ENCODE results near the gene TSPAN32. TPM values are rescaled to one million over a fixed set of nuclear protein-coding genes. Genes with fewer than 3 reads are reported as not detected.

The TSPAN32 gene
- total RNA-seq, 4 donors from 2014 or later = 0.19 to 6.4 (median 2.7) TPM

DNA sequence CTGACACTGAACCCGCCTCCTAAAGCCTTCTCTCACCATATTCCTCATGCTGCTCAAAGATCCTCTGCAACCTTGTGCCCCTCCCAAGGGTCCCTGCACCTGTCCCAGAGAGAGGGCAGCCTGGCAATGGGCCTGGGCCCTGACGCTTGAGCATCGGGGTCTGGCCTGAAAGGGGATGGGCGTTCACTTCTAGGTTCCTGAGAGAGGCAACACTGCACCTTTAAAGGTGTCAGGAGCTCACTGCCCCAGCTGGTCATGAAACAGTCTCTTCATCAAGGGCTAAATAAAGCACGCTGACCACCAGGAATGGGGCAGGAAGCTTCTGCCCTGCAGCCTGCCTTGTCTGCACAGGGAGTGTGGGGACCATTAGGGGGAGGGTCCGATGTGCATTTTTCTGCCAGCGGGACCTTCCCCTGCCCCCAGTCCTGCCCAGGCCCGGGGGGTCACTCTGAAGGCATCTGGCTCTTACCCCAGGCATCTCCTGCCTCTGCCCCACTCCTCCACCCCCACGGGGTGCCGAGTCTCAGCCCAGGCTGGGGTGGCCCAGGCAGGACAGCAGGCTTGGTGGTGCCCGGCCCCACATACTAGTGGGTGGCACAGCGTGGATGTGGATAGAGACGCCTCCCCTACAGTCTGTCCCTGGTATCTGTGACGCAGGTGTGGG, 3.5 kb upstream of the TSPAN32 start:
- peak; percentile 11 for DNase-seq (ENCODE audit: low spot score)
- ATAC-seq (ENCODE audit: low FRiP score) = no peak
- no peak for TF ChIP-seq CTCF (IDR thresholded peaks at IDR 0.05)

- no peak for ATAC-seq (ENCODE audit: low FRiP score)
- no peak for TF ChIP-seq CTCF (IDR thresholded peaks at IDR 0.05)
- DNase-seq (ENCODE audit: low spot score) = peak; percentile 21
Measured at GRCh38 chr11:2298795-2299761, 2.7 kb upstream of the TSPAN32 start.

DNA sequence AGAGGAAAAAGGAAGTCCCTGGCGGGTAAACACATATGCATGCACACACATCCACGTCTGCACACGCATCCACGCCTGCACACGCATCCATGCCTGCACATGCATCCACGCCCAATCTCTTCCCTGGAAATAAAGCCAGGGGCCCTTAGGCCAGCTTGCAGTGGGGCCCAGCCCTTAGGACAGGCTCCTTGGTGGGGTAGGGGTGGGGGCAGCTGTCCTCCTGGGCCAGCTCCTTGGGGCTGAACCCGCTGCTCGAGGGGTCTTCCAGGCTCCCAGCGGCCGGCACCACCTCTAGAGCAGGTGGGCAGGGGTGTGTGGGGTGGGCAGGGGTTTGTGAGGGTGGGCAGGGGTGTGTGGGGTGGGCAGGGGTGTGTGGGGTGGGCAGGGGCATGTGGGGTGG, 2.0 kb upstream of the TSPAN32 start:
- DNase-seq (ENCODE audit: low spot score) (no peak), ATAC-seq (ENCODE audit: low FRiP score) (no peak)
- TF ChIP-seq CTCF (IDR thresholded peaks at IDR 0.05) = no peak

- DNase-seq (ENCODE audit: low spot score) = peak; percentile 18
- no peak for TF ChIP-seq CTCF (IDR thresholded peaks at IDR 0.05)
- ATAC-seq (ENCODE audit: low FRiP score) = no peak
Measured at GRCh38 chr11:2300290-2300935, 1.4 kb upstream of the TSPAN32 start.

GRCh38 chr11:2300936-2301630, 730 bp upstream of the TSPAN32 start:
- peak; percentile 17 for DNase-seq (ENCODE audit: low spot score)
- no peak for TF ChIP-seq CTCF (IDR thresholded peaks at IDR 0.05)
- no peak for ATAC-seq (ENCODE audit: low FRiP score)

DNA sequence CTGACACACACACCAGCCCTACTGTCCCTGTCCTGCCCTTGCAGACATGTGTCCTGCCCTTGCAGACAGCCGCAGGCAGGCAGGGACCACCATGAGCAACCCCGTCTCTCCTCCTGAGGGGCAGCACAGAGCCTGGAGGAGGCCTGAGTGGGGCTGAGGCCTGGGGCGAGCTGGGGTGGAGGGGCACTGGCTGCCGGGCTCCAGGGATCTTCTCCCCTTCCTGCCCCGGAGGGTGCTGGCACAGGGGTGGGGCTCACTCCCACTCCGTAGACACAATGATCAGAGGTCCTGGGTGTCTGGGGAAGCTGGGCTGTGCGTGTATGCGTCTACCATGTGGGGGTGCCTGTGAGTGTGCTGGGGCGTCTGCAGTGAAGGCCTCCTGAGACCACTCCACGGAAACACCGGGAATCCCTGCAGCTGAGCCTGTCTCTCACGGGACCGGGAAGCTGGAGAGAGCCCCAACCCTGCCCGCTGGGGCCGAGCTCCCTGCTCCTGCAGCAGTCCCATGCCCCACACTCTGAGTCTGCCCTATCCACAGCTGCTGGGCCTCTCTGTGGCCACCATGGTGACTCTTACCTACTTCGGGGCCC, 588 bp downstream of the TSPAN32 start:
- ATAC-seq (ENCODE audit: low FRiP score) (no peak), DNase-seq (ENCODE audit: low spot score) (peak; percentile 20)
- no peak for TF ChIP-seq CTCF (IDR thresholded peaks at IDR 0.05)

Measured in omental fat pad (tissue), 4 donors.